Measurements from ENCODE around the gene FHIT.

The FHIT gene

GRCh38 chr3:61158216-61158615 lies 93.0 kb downstream of the FHIT start:
- Histone ChIP-seq H3K9me3 (no peaks in the 10 kb centered on the region), H3K36me3 (no peaks in the 10 kb centered on the region)
- intact Hi-C loops (cut with DNase I; ENCODE audit: low total_unique reads) = no loop called here

GRCh38 chr3:61157414-61157813 lies 93.8 kb downstream of the FHIT start:
- no peak overlapping the region for H3K4me3 ChIP-seq
- no peaks in the 10 kb centered on the region for H3K36me3 ChIP-seq
- no peak for TF ChIP-seq CTCF (IDR thresholded peaks at IDR 0.05)
- H3K27ac ChIP-seq = no peak overlapping the region
- intact Hi-C loops (cut with DNase I; ENCODE audit: low total_unique reads) = no loop called here
- H3K9me3 ChIP-seq = no peaks in the 10 kb centered on the region
- no peak for DNase-seq
- no peaks in the 10 kb centered on the region for H3K27me3 ChIP-seq
- peaks cover 0 to 10% (median 1%) of the 10 kb centered on the region in 4 donors for H3K4me1 ChIP-seq

More at GRCh38 chr3:61158216-61158615, 93.0 kb downstream of the FHIT start:
- peaks cover 0 to 10% (median 1%) of the 10 kb centered on the region in 4 donors for H3K4me1 ChIP-seq
- no peaks in the 10 kb centered on the region for H3K27me3 ChIP-seq
- no peak overlapping the region for H3K4me3 ChIP-seq
- no peak for TF ChIP-seq CTCF (IDR thresholded peaks at IDR 0.05)
- DNase-seq = no peak
- no peak overlapping the region for H3K27ac ChIP-seq

GRCh38 chr3:61155701-61156292 lies 95.5 kb downstream of the FHIT start:
- intact Hi-C loops (cut with DNase I; ENCODE audit: low total_unique reads) = no loop called here
- TF ChIP-seq CTCF (IDR thresholded peaks at IDR 0.05) = no peak

GRCh38 chr3:61154457-61155198 lies 96.6 kb downstream of the FHIT start:
- TF ChIP-seq CTCF (IDR thresholded peaks at IDR 0.05) = no peak
- peaks cover 0 to 10% (median 1%) of the 10 kb centered on the region in 4 donors for H3K4me1 ChIP-seq
- intact Hi-C loops (cut with DNase I; ENCODE audit: low total_unique reads) = no loop called here
- H3K27me3 ChIP-seq = no peaks in the 10 kb centered on the region
- no peaks in the 10 kb centered on the region for H3K36me3 ChIP-seq
- H3K4me3 ChIP-seq = no peak overlapping the region
- DNase-seq = no peak
- H3K9me3 ChIP-seq = no peaks in the 10 kb centered on the region
- H3K27ac ChIP-seq = no peak overlapping the region

More at GRCh38 chr3:61155701-61156292, 95.5 kb downstream of the FHIT start:
- Histone ChIP-seq H3K27ac (no peak overlapping the region), H3K27me3 (no peaks in the 10 kb centered on the region), H3K4me1 (peaks cover 0 to 10% (median 1%) of the 10 kb centered on the region in 4 donors), H3K4me3 (no peak overlapping the region), H3K36me3 (no peaks in the 10 kb centered on the region), H3K9me3 (no peaks in the 10 kb centered on the region)
- DNase-seq = no peak

GRCh38 chr3:61152071-61152470 lies 99.2 kb downstream of the FHIT start:
- no peak for TF ChIP-seq CTCF (IDR thresholded peaks at IDR 0.05)
- Histone ChIP-seq H3K4me3 (no peak overlapping the region), H3K4me1 (peaks cover 0 to 10% (median 1%) of the 10 kb centered on the region in 4 donors), H3K27ac (no peak overlapping the region), H3K36me3 (no peaks in the 10 kb centered on the region), H3K9me3 (no peaks in the 10 kb centered on the region), H3K27me3 (no peaks in the 10 kb centered on the region)
- no peak for DNase-seq
- intact Hi-C loops (cut with DNase I; ENCODE audit: low total_unique reads) = no loop called here

Measured in tibial artery (tissue), 4 donors.